Vagina (tissue), 2 donors: ENCODE measurements around the gene ZWILCH. TPM values are rescaled to one million over a fixed set of nuclear protein-coding genes. Genes with fewer than 3 reads are reported as not detected.

Source experiments
- DNase-seq, 2 donors: peaks; one replicate each; pipeline ENCODE4 v3.0.0-alpha.2; 2017; ENCODE audit errors: extremely low spot score in 2 of 2
- H3K27ac ChIP-seq: fragments of 200-600 bp; sonication (generic); one replicate; pipeline ENCODE4 v1.5.1; 2019
- H3K27me3 ChIP-seq: fragments of 200-600 bp; sonication (generic); one replicate; pipeline ENCODE4 v1.5.1; 2019
- H3K36me3 ChIP-seq, 2 donors: fragments of 200-600 bp; sonication (generic); one replicate each; pipeline ENCODE4 v1.5.1; 2017 to 2019
- H3K4me1 ChIP-seq: fragments of 200-600 bp; sonication (generic); one replicate; pipeline ENCODE4 v1.5.1; 2019
- H3K4me3 ChIP-seq, 2 donors: fragments of 200-600 bp; sonication (generic); 1 replicate in 1 of 2; 2 replicates in 1 of 2; pipeline ENCODE4 v1.5.1; 2016 to 2019
- H3K9me3 ChIP-seq: fragments of 200-600 bp; sonication (generic); one replicate; pipeline ENCODE4 v1.5.1; 2019
- POLR2A ChIP-seq, 2 donors: fragments of 450-650 bp; IDR thresholded peaks; one replicate each; pipeline ENCODE4 v1.6.1; 2017; ENCODE audit warnings: antibody characterized with exemption in 2 of 2, mild to moderate bottlenecking in 2 of 2, moderate library complexity in 2 of 2
- POLR2AphosphoS5 ChIP-seq, 2 donors: sonication (generic); formaldehyde crosslinking; IDR thresholded peaks; one replicate each; pipeline ENCODE4 v1.9.0; 2017; ENCODE audit warnings: antibody characterized with exemption in 2 of 2, mild to moderate bottlenecking in 2 of 2, low read depth in 1 of 2; ENCODE audit not compliant: insufficient read depth in 1 of 2
- intact Hi-C: fragments of 100-400 bp; cut with DNase I; formaldehyde crosslinking; loops from one replicate; pipeline ENCODE4 v1.15.1; 2023
- total RNA-seq: library from RNA; depleted of rRNA; stranded (reverse); fragments of >200 nt; gene quantifications from one replicate; pipeline ENCODE4 v1.2.3, GENCODE V29; 2016
- TF ChIP-seq, protein P1 (sequence below), 3 experiments: fragments of 450-650 bp in 2 of 3; fragments of 200-600 bp in 1 of 3; sonication (generic) in 1 of 3; IDR thresholded peaks; one replicate each; pipeline ENCODE4 v1.5.1; 2017 to 2019; ENCODE audit warnings: antibody characterized with exemption in 3 of 3, mild to moderate bottlenecking in 2 of 3, moderate library complexity in 2 of 3

Gene ZWILCH
- total RNA-seq, 1 donor from 2014 or later: 2.2 TPM

DNA sequence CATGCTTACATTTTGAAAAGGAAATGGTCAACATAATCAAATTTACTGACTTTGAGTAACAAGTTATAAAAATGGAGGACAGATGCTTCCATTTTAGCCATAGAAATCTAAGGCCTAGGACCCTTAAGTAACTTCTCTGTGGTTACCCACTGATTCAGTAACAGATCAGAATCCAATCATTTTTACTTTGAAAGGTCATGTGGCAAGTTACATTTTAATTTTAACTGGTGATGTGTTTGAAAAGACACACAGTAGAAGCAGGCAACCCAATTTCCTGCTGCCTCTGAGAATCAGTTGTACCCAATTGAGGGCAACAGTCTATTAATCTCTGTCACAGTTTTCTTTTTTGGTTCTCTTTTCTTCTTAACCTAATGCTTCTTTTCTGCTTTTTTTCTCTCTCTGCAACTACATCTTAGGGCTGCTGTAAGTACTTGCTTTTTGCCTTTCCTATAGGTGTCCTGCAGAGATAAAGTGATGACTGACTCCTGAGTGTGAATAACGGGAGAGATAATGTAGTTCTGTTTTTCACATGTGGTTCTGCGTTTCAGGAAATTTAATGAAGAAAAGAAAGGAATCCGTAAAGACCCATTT is 3.3 kb downstream of the ZWILCH start:
- no peaks in the 10 kb centered on the region for H3K27me3 ChIP-seq
- DNase-seq: no peak
- peaks cover 0 to under 1% of the 10 kb centered on the region in 2 donors for H3K36me3 ChIP-seq
- TF ChIP-seq, protein P1, sequence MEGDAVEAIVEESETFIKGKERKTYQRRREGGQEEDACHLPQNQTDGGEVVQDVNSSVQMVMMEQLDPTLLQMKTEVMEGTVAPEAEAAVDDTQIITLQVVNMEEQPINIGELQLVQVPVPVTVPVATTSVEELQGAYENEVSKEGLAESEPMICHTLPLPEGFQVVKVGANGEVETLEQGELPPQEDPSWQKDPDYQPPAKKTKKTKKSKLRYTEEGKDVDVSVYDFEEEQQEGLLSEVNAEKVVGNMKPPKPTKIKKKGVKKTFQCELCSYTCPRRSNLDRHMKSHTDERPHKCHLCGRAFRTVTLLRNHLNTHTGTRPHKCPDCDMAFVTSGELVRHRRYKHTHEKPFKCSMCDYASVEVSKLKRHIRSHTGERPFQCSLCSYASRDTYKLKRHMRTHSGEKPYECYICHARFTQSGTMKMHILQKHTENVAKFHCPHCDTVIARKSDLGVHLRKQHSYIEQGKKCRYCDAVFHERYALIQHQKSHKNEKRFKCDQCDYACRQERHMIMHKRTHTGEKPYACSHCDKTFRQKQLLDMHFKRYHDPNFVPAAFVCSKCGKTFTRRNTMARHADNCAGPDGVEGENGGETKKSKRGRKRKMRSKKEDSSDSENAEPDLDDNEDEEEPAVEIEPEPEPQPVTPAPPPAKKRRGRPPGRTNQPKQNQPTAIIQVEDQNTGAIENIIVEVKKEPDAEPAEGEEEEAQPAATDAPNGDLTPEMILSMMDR (IDR thresholded peaks at IDR 0.05): no peak
- TF ChIP-seq POLR2AphosphoS5 (IDR thresholded peaks at IDR 0.05; ENCODE audit: insufficient read depth in 1 of 2, low read depth in 1 of 2) (no peak), POLR2A (IDR thresholded peaks at IDR 0.05) (no peak)
- H3K4me1 ChIP-seq: peaks cover 16% of the 10 kb centered on the region
- no peak overlapping the region for H3K27ac ChIP-seq
- intact Hi-C loops: no loop called here
- no peak overlapping the region for H3K4me3 ChIP-seq
- H3K9me3 ChIP-seq: no peaks in the 10 kb centered on the region

DNA sequence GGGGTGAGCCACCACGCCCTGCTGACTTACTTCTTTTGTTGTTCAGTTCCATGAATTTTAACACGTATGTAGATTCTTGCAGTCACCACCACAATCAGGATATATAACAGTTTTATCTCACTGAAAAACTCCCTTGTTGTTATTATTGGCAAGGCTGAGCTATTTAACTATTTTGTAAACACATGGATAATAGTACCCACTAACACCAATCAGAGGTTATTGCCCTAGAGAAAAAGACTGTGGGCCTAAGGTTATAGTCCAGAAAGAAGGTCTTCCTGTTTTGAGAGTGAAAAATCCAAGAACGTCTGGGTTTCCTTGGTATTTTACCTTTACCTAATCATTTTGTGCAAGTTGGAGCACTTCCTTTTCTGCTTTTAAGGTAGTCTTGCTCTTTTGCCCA is 9.5 kb downstream of the ZWILCH start:
- DNase-seq: no peak
- intact Hi-C loops: no loop called here
- H3K4me1 ChIP-seq: no peaks in the 10 kb centered on the region

DNA sequence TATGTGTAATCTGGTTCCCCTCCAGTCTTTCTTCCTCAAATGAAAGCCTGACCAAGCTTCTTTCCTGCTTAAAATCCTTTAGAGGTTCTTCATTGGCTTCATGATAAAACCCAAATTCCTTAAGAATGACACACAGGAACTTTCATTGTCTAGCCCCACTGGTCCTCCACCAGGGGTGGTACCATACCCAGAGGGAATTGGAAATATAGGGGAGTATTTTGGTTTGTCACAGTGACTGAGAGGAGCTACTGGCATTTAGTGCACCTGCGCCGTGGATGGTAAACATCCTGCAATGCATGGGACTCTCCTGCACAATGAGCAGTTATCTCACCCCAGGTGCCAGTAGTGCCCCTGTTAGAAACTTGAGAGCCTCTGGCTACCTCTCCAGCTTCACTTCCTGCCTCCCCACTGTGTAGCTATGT is 10.8 kb downstream of the ZWILCH start:
- Histone ChIP-seq H3K4me3 (no peak overlapping the region), H3K4me1 (no peaks in the 10 kb centered on the region), H3K27ac (no peak overlapping the region), H3K36me3 (peaks cover 0 to 3% of the 10 kb centered on the region in 2 donors), H3K9me3 (no peaks in the 10 kb centered on the region), H3K27me3 (no peaks in the 10 kb centered on the region)
- intact Hi-C loops: no loop called here
- no peak for DNase-seq
- TF ChIP-seq, protein P1 (IDR thresholded peaks at IDR 0.05): no peak
- no peak for TF ChIP-seq POLR2AphosphoS5 (IDR thresholded peaks at IDR 0.05; ENCODE audit: insufficient read depth in 1 of 2, low read depth in 1 of 2)
- no peak for TF ChIP-seq POLR2A (IDR thresholded peaks at IDR 0.05)

More for the DNA sequence above, 9.5 kb downstream of the ZWILCH start:
- TF ChIP-seq POLR2AphosphoS5 (IDR thresholded peaks at IDR 0.05; ENCODE audit: insufficient read depth in 1 of 2, low read depth in 1 of 2) (no peak), POLR2A (IDR thresholded peaks at IDR 0.05) (no peak)
- TF ChIP-seq, protein P1 (IDR thresholded peaks at IDR 0.05): no peak
- Histone ChIP-seq H3K27ac (no peak overlapping the region), H3K27me3 (no peaks in the 10 kb centered on the region), H3K36me3 (peaks cover 0 to 3% of the 10 kb centered on the region in 2 donors), H3K9me3 (no peaks in the 10 kb centered on the region), H3K4me3 (no peak overlapping the region)

DNA sequence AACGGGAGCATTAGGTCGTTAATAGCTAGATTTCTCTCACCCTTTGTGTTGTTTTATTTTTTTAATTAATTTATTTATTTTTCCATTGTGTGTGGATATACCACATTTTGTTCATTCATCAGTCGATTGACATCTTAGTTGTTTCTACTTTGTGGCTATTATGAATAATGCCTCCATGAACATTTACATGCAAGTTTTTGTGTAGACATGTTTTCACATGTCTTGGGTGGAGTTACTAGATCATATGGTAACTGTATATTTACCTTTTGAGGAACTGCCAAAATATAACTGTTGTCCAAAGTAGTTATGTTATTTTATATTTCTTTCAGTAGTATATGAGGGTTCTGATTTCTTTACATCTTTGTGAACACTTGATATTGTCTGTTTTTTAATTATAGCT is 18.8 kb downstream of the ZWILCH start:
- DNase-seq: no peak
- Histone ChIP-seq H3K36me3 (no peaks in the 10 kb centered on the region), H3K4me3 (no peak overlapping the region), H3K27ac (no peak overlapping the region), H3K27me3 (no peaks in the 10 kb centered on the region), H3K4me1 (no peaks in the 10 kb centered on the region), H3K9me3 (no peaks in the 10 kb centered on the region)
- intact Hi-C loops: no loop called here
- TF ChIP-seq, protein P1 (IDR thresholded peaks at IDR 0.05): no peak
- TF ChIP-seq POLR2AphosphoS5 (IDR thresholded peaks at IDR 0.05; ENCODE audit: insufficient read depth in 1 of 2, low read depth in 1 of 2) (no peak), POLR2A (IDR thresholded peaks at IDR 0.05) (no peak)

DNA sequence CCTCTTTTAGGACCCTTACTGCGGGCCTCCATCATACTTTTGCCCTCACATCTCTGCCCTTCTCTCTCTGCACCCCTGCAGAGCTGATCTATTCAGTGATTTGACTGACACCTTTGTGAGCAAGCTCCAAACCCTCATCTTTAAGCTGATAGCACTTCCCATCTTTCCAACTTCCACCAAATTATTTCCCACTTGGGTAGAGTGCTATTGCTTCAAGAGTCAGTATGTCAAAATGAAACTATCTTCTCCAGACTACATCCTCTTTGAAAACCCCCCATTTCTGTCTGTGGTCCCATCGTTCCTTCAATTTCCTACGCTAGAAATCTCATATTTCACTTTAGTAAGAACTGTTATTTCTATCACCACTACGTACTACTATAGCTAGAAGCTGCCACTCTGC is 19.7 kb downstream of the ZWILCH start:
- intact Hi-C loops: no loop called here
- no peaks in the 10 kb centered on the region for H3K36me3 ChIP-seq
- H3K9me3 ChIP-seq: no peaks in the 10 kb centered on the region
- no peaks in the 10 kb centered on the region for H3K27me3 ChIP-seq
- DNase-seq: no peak
- no peak overlapping the region for H3K27ac ChIP-seq
- TF ChIP-seq, protein P1 (IDR thresholded peaks at IDR 0.05): no peak
- no peak for TF ChIP-seq POLR2A (IDR thresholded peaks at IDR 0.05)
- no peaks in the 10 kb centered on the region for H3K4me1 ChIP-seq
- no peak overlapping the region for H3K4me3 ChIP-seq
